ENCODE data around the gene HYAL4. TPM values are rescaled to one million over a fixed set of nuclear protein-coding genes. Genes with fewer than 3 reads are reported as not detected.
"Not testable (repeated sequence)": the region's sequence is repeated elsewhere in the genome, so short reads cannot be mapped to it uniquely, and the experiment has no call there.

HYAL4 gene
- polyA plus RNA-seq, 3 donors, result not detected

- H3K27ac ChIP-seq (ENCODE audit: low read depth, low read length), result no peak overlapping the region
- 61 to 67% (median 66%) methylated on average over 7 of the region's 7 CpGs for WGBS, 3 donors
Observed at GRCh38 chr7:123876557-123877256, 31.7 kb downstream of the HYAL4 start.

GRCh38 chr7:123879628-123880027 is 34.7 kb downstream of the HYAL4 start:
- no peak overlapping the region for H3K27ac ChIP-seq (ENCODE audit: low read depth, low read length)
- WGBS, 3 donors, result 67 to 78% (median 72%) methylated on average over 4 of the region's 4 CpGs

DNA sequence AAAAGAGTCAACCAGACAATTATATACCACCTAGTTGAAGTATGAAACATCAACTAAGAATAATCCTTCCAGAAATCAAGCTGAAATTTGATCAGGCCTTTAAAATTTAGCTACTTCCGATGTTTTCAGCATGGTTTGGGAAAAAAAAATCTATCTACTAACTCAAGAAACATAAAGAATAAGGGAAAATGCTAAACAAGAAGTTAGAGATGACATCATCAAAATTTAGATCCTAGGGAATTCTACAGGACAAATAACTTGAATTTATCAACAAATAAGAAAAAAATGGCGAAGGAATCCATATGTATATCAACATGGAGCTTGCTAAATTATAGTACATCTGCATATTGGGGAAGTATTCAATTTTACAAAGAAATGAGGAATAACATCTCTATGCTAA is 36.3 kb downstream of the HYAL4 start:
- WGBS, 3 donors, result 74 to 96% (median 89%) methylated on average over 2 of the region's 2 CpGs
- H3K27ac ChIP-seq (ENCODE audit: low read depth, low read length), result no peak overlapping the region

GRCh38 chr7:123883154-123883553 is 38.2 kb downstream of the HYAL4 start:
- H3K27ac ChIP-seq (ENCODE audit: low read depth, low read length), result no peak overlapping the region

DNA sequence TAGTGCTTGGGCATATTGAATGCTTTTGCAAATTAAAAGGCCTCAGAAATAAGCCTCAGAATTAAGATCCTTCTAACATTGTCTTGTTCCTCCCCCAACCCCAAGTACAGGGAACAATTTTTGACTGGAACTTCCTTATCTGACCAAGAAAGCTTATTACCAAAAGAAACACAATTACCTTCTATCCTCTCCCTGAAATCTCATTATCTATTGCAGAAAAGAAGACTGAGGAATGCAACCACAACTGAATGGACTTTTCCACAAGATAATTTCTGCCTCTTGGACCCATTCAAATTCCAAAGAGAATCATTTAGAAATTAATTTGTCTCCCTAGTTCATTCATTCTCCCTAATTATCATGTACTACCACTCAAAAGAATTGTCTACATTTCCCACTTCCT is 43.2 kb downstream of the HYAL4 start:
- H3K27ac ChIP-seq (ENCODE audit: low read depth, low read length), result no peak overlapping the region

DNA sequence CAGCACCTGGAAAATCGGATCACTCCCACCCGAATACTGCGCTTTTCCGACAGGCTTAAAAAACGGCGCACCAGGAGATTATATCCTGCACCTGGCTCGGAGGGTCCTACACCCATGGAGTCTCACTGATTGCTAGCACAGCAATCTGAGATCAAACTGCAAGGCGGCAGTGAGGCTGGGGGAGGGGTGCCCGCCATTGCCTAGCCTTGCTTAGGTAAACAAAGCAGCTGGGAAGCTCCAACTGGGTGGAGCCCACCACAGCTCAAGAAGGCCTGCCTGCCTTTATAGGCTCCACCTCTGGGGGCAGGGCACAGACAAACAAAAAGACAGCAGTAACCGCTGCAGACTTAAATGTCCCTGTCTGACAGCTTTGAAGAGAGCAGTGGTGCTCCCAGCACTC is 49.8 kb downstream of the HYAL4 start:
- 82 to 97% (median 96%) methylated on average over 7 to 10 of the region's 10 CpGs for WGBS, 3 donors
- H3K27ac ChIP-seq (ENCODE audit: low read depth, low read length), result not testable (repeated sequence)

DNA sequence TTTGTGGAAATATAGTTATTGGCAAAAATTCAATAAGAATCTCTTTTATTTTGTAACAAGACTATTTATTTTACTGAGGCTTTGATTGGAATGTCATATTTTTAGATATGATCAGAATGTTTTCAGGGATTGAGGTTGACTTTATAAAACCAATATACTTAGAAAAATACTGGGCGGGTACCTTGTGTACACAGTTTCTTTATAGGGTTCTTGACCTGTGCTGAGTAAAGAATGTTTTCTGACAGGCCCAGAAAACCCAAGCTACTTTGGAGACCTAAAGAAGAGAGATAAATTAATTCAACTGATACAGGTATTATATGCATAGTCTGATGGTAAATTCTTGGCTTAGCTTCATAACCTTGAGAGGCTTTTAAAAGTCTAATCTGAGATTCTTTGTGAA is 56.1 kb downstream of the HYAL4 start:
- H3K27ac ChIP-seq (ENCODE audit: low read depth, low read length), result no peak overlapping the region
- 47 to 79% (median 73%) methylated on average over 1 of the region's 1 CpG for WGBS, 3 donors

DNA sequence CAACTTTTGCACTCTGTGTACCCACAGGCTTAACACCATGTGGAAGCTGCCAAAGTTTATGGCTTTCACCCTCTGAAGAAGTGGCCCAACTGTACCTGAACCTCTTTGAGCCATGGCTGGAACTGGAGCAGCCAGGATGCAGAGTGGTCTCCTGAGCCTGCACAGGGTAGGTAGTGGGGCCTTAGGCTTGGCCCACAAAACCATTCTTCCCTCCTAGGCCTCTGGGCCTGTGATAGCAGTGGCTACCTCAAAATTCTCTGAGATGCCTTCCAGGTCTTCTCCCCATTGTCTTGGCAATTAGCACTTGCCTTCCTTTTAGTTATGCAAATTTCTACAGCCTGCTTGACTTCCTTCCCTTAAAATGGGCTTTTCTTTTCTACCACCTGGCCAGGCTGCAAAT is 60.7 kb downstream of the HYAL4 start:
- H3K27ac ChIP-seq (ENCODE audit: low read depth, low read length), result no peak overlapping the region

DNA sequence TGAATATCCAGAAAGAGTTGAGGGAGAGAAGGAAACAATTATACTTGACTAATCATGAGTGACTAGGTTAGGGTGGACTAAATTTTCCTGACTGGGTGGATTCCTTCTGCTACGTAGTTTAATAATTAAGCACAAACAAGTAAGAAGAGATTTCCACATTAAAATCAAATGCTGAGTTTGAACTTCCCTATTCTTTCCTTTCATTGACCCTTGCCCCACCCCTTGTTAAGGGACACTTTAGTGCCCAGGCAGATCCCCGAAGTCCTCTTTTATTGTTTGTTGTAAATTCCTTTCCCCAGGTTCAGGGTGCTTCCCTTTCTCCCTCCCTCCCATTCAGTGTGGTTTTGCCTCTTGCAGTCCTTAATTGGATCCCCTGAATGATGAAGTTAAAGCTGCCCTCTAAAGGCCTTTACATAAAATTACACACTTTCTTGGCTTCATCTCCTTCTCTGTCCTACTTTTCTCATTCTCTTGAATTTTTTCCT is 71.3 kb downstream of the HYAL4 start:
- WGBS, 3 donors, result 30 to 42% (median 40%) methylated on average over 2 of the region's 2 CpGs
- H3K27ac ChIP-seq (ENCODE audit: low read depth, low read length), result no peak overlapping the region

GRCh38 chr7:123917878-123918277 is 72.9 kb downstream of the HYAL4 start:
- no peak overlapping the region for H3K27ac ChIP-seq (ENCODE audit: low read depth, low read length)
- WGBS, 3 donors, result 93 to 96% (median 93%) methylated on average over 12 of the region's 12 CpGs

DNA sequence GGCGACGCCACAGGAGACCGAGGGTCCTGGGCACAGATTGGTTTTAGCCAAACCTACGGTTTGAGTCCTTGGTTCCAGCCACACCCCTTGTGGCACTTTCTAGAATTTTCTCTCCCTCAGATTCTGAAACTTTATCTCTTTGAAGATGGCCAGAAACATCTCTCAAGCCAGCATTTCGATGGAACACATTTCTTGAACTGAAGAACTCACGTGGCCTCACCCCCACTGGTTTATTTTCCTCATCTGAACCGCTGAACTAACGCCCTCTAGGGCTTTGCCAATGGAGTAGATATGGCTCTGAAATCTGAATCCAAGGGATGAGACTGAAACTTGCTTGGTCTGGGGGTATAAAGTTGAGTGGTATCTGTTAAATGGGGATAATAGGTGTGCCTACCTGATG is 73.3 kb downstream of the HYAL4 start:
- no peak overlapping the region for H3K27ac ChIP-seq (ENCODE audit: low read depth, low read length)
- 88 to 94% (median 90%) methylated on average over 8 of the region's 8 CpGs for WGBS, 3 donors

- H3K27ac ChIP-seq (ENCODE audit: low read depth, low read length), result no peak overlapping the region
- WGBS, 3 donors, result 86 to 89% (median 86%) methylated on average over 4 of the region's 4 CpGs
Observed at GRCh38 chr7:123923599-123923998, 78.6 kb downstream of the HYAL4 start.

DNA sequence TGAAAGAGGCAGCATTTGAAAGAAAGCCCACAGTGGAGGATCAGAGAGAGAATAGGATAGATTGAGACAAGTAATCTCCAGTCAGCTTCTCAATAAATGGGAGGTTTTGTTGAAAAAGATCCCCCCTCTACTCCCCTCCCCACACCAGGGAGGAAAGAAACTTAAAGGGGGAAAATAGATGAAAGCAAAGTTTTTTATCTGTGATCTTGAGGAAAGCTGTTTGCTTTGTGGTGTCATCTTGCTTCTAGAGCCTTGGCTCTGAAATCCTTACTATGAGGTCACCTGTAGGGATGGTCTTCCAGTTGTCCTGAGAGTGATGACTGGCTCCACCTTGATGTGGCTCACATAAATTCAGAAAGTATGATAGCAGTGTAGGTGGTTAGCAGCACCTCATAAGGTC is 80.0 kb downstream of the HYAL4 start, which contains the start of gene SPAM1:
SPAM1 (plus strand) TSS at position 301 of the 400 bp plus-strand sequence. CDS start 28,330 bp downstream, outside the sequence.
- no peak within 1 kb of the TSS for H3K27ac ChIP-seq (ENCODE audit: low read depth, low read length)

Other genes with a start within 250 kb of the HYAL4 start
- under 1 TPM in 1 of 3 donors, not detected in 2; 0.22 TPM for gene ASB15, start 243.3 kb upstream of the HYAL4 start, polyA plus RNA-seq
- 1 to 10 TPM in 1 of 3 donors, under 1 TPM in 1, not detected in 1; 0.03 to 1.2 TPM for gene LMOD2, start 189.3 kb upstream of the HYAL4 start, polyA plus RNA-seq
- gene WASL, start 96.2 kb upstream of the HYAL4 start, polyA plus RNA-seq, result 10 to 100 TPM in 2 of 3 donors, 1 to 10 TPM in 1; 8.6 to 26.0 (median 14.4) TPM
- gene SPAM1, start 80.1 kb downstream of the HYAL4 start, polyA plus RNA-seq, result not detected
- gene TMEM229A, start 187.9 kb downstream of the HYAL4 start, polyA plus RNA-seq, result under 1 TPM in 1 of 3 donors, not detected in 2; 0.04 TPM